HCT116 (cell line): ENCODE data around the gene TMEM238. TPM values are rescaled to one million over a fixed set of nuclear protein-coding genes. Genes with fewer than 3 reads are reported as not detected.

Source experiments
- ATAC-seq: fragments of 200-7000 bp; cut with Tn5 transposase; 2 replicates; pipeline ENCODE4 v1.9.1; 2020; ENCODE audit warnings: mild to moderate bottlenecking, moderate library complexity
- BruUV-seq: library from RNA; stranded (reverse); fragments of 400-500 nt; replicated peaks from 2 replicates; lab custom pipeline; 2021; lab: Mats Ljungman, UMichigan
- CTCF ChIA-PET: fragments of 300-600 bp; sonication (Branson Sonifier 250); formaldehyde crosslinking; loops from one replicate; lab custom pipeline; 2021; ENCODE audit warnings: antibody characterized with exemption; lab: Charles Lee
- POLR2A ChIA-PET: fragments of 300-600, 350-600 bp; sonication (Branson Sonifier 250); formaldehyde crosslinking; loops from one replicate; lab custom pipeline; 2021; ENCODE audit warnings: antibody characterized with exemption; lab: Charles Lee
- RAD21 ChIA-PET, 2 experiments: fragments of 300-600 bp; sonication (Branson Sonifier 250); formaldehyde crosslinking; loops; one replicate each; lab custom pipeline; 2023; ENCODE audit warnings: low total read pairs in 2 of 2; ENCODE audit not compliant: uncharacterized antibody in 2 of 2, unreplicated experiment in 2 of 2, low non-redundant PET in 1 of 2; lab: Charles Lee
- DNase-seq: peaks from one replicate; pipeline ENCODE4 v3.0.0-alpha.2; 2010; ENCODE audit warnings: low read depth, low spot score
- H2AFZ ChIP-seq: fragments of 200-600 bp; shearing (Covaris generic), sonication (generic); 2 replicates; pipeline ENCODE4 v1.6.1; 2017; ENCODE audit warnings: low read depth, mixed run types, mixed read lengths, antibody characterized with exemption, low read length; ENCODE audit not compliant: poor library complexity, severe bottlenecking
- H3K27ac ChIP-seq: 2 replicates; pipeline ENCODE4 v1.5.1; 2012; ENCODE audit warnings: low read depth, low read length
- H3K27me3 ChIP-seq: fragments of 200-600 bp; sonication (generic); 2 replicates; pipeline ENCODE4 v1.6.1; 2016; ENCODE audit warnings: mixed run types, low read length, mixed read lengths; ENCODE audit not compliant: insufficient read depth
- H3K36me3 ChIP-seq, 2 experiments: fragments of 200-500 bp in 1 of 2; fragments of 200-600 bp in 1 of 2; sonication (Bioruptor generic) in 1 of 2; sonication (generic) in 1 of 2; 2 replicates each; pipeline versions ENCODE4 v1.5.1 to v1.6.1; 2014 to 2016; ENCODE audit warnings: low read length in 2 of 2, inconsistent platforms in 1 of 2, mixed read lengths in 1 of 2, mixed run types in 1 of 2; ENCODE audit not compliant: insufficient read depth in 2 of 2, control insufficient read depth in 1 of 2
- H3K4me1 ChIP-seq, 2 experiments: fragments of 200-600 bp in 1 of 2; sonication (generic) in 1 of 2; 2 replicates each; pipeline versions ENCODE4 v1.5.1 to v1.6.1; 2012 to 2017; ENCODE audit warnings: low read length in 2 of 2, inconsistent platforms in 1 of 2, mild to moderate bottlenecking in 1 of 2, mixed read lengths in 1 of 2, mixed run types in 1 of 2, moderate library complexity in 1 of 2; ENCODE audit not compliant: insufficient read depth in 2 of 2, control insufficient read depth in 1 of 2
- H3K4me2 ChIP-seq: fragments of 200-600 bp; sonication (generic); 2 replicates; pipeline ENCODE4 v1.6.1; 2017; ENCODE audit warnings: mixed run types, low read length, mixed read lengths
- H3K4me3 ChIP-seq, 2 experiments: fragments of 200-600 bp in 1 of 2; sonication (generic) in 1 of 2; replicated peaks in 1 of 2; 2 replicates each; pipeline ENCODE4 v1.5.1; 2011 to 2016; ENCODE audit warnings: low read length in 2 of 2, control low read depth in 1 of 2, low read depth in 1 of 2, mild to moderate bottlenecking in 1 of 2, mixed read lengths in 1 of 2, mixed run types in 1 of 2
- H3K79me2 ChIP-seq: fragments of 200-600 bp; sonication (generic); 2 replicates; pipeline ENCODE4 v1.6.1; 2017; ENCODE audit warnings: mild to moderate bottlenecking, mixed run types, low read length, moderate library complexity, mixed read lengths; ENCODE audit not compliant: insufficient read depth
- H3K9ac ChIP-seq: fragments of 200-600 bp; sonication (generic); 2 replicates; pipeline ENCODE4 v1.6.1; 2016; ENCODE audit warnings: low read length, mixed read lengths
- H3K9me2 ChIP-seq: fragments of 200-600 bp; sonication (generic), shearing (Covaris generic); 2 replicates; pipeline ENCODE4 v1.6.1; 2017; ENCODE audit warnings: mixed run types, mild to moderate bottlenecking, moderate library complexity; ENCODE audit not compliant: insufficient read depth
- H3K9me3 ChIP-seq, 2 experiments: fragments of 200-500 bp in 1 of 2; fragments of 200-600 bp in 1 of 2; sonication (Bioruptor generic) in 1 of 2; sonication (generic) in 1 of 2; 2 replicates each; pipeline ENCODE4 v1.6.1; 2014 to 2017; ENCODE audit warnings: low read length in 2 of 2, mixed read lengths in 2 of 2, inconsistent platforms in 1 of 2, low read depth in 1 of 2, mild to moderate bottlenecking in 1 of 2, mixed run types in 1 of 2, moderate library complexity in 1 of 2; ENCODE audit not compliant: control insufficient read depth in 1 of 2, insufficient read depth in 1 of 2
- H4K20me1 ChIP-seq: fragments of 200-600 bp; sonication (generic), shearing (Covaris generic); 2 replicates; pipeline ENCODE4 v1.6.1; 2017; ENCODE audit warnings: mixed run types, mild to moderate bottlenecking, moderate library complexity; ENCODE audit not compliant: insufficient read depth
- JUND ChIP-seq: IDR thresholded peaks from 2 replicates; pipeline ENCODE4 v1.6.1; 2012
- MAX ChIP-seq: IDR thresholded peaks from 2 replicates; pipeline ENCODE4 v1.6.1; 2012
- REST ChIP-seq: IDR thresholded peaks from 2 replicates; pipeline ENCODE4 v1.6.1; 2012; ENCODE audit warnings: low read depth
- SIN3A ChIP-seq: IDR thresholded peaks from 2 replicates; pipeline ENCODE4 v1.6.1; 2012; ENCODE audit warnings: low read depth
- SRF ChIP-seq: IDR thresholded peaks from 2 replicates; pipeline ENCODE4 v1.6.1; 2012; ENCODE audit warnings: low read depth
- TCF7L2 ChIP-seq: IDR thresholded peaks from 2 replicates; pipeline ENCODE4 v1.7.0; 2011; ENCODE audit warnings: borderline replicate concordance, inconsistent platforms; ENCODE audit not compliant: insufficient read depth, insufficient read length; ENCODE audit errors: extremely low read depth
- YY1 ChIP-seq: IDR thresholded peaks from 2 replicates; pipeline ENCODE4 v1.6.1; 2011; ENCODE audit warnings: low read length, low read depth, moderate library complexity, mild to moderate bottlenecking; ENCODE audit not compliant: insufficient replicate concordance; ENCODE audit errors: extremely low read depth
- ZBTB33 ChIP-seq: IDR thresholded peaks from 2 replicates; pipeline ENCODE4 v1.6.1; 2011; ENCODE audit warnings: mild to moderate bottlenecking, low read length, moderate library complexity; ENCODE audit not compliant: insufficient replicate concordance; ENCODE audit errors: extremely low read depth
- ZFX ChIP-seq: fragments of 450-650 bp; IDR thresholded peaks from 2 replicates; pipeline ENCODE4 v1.6.1; 2017
- intact Hi-C: fragments of 100-400 bp; cut with micrococcal nuclease; formaldehyde crosslinking; loops from 2 replicates; pipeline ENCODE4 v1.10.0; 2022
- total RNA-seq: library from RNA; stranded (reverse); gene quantifications from one replicate; pipeline ENCODE4 v1.2.1, GENCODE V29; 2021; ENCODE audit not compliant: unreplicated experiment

TMEM238 gene
- total RNA-seq, 1 experiment from 2014 or later, result 21.0 TPM

GRCh38 chr19:55379174-55379573 lies 4.9 kb downstream of the TMEM238 start:
- peaks cover 14 to 45% of the 10 kb centered on the region in 2 experiments; a peak in 3 of 4 replicates for H3K4me1 ChIP-seq

More at GRCh38 chr19:55379174-55379573, 4.9 kb downstream of the TMEM238 start:
- H3K4me3 ChIP-seq, result no peak overlapping the region
- H3K9ac ChIP-seq, result no peak overlapping the region
- H3K4me2 ChIP-seq, result no peak overlapping the region
- BruUV-seq, result no TSS peak
- peaks cover 18% of the 10 kb centered on the region for H3K79me2 ChIP-seq
- ChIA-PET CTCF (no interaction called here), RAD21 (no interaction called here), POLR2A (interaction anchor here (0.6 to 1.4 kb wide), 2 partner anchors 10 to 204 kb away, joined by 3 to 4 read pairs; no protein-coding TSS in a partner anchor)
- H3K27ac ChIP-seq, result no peak overlapping the region
- no peaks in the 10 kb centered on the region for H4K20me1 ChIP-seq
- no peaks in the 10 kb centered on the region for H3K9me3 ChIP-seq
- ATAC-seq (no peak), DNase-seq (no peak)
- H3K36me3 ChIP-seq, result no peaks in the 10 kb centered on the region
- H2AFZ ChIP-seq, result no peak overlapping the region
- intact Hi-C loops, result no loop called here
- H3K9me2 ChIP-seq, result no peaks in the 10 kb centered on the region
- H3K27me3 ChIP-seq, result no peaks in the 10 kb centered on the region
- TF ChIP-seq SIN3A (no peak), ZFX (no peak), TCF7L2 (no peak), ZBTB33 (no peak), SRF (no peak), YY1 (no peak), MAX (no peak), JUND (no peak), REST (no peak)
- TF ChIP-seq, all 23 proteins: peak for 0
